Uterus (tissue), 2 donors: Measurements from ENCODE around the gene TUFT1.

ENCODE experiments used
- POLR2A ChIP-seq, 2 donors: fragments of 450-650 bp; IDR thresholded peaks; one replicate each; pipeline ENCODE4 v1.6.1; 2016; ENCODE audit warnings: antibody characterized with exemption in 2 of 2, mild to moderate bottlenecking in 1 of 2, moderate library complexity in 1 of 2
- TF ChIP-seq, protein P1 (sequence below), 4 experiments: fragments of 200-600 bp in 2 of 4; fragments of 450-650 bp in 2 of 4; sonication (generic) in 2 of 4; IDR thresholded peaks; one replicate each; pipeline ENCODE4 v1.5.1; 2016 to 2019; ENCODE audit warnings: antibody characterized with exemption in 4 of 4, mild to moderate bottlenecking in 2 of 4, moderate library complexity in 1 of 4

DNA sequence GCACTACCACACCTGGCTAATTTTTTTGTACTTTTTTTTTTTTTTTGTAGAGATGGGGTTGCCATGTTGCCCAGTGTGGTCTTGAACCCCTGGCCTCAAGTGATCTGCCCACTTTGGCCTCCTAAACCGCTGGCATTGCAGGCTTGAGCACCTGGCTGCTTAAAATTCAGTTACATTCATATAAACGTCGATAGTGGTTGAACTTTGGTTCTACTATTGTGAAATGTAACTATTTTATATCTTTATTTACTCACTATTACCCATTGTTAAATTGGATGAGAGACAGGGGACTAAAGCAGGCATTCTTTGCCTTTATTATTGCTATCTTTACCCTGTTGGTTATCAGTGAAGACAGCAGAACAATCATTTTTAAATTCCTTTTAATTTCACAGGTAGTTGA, 77.9 kb downstream of the TUFT1 start:
- TF ChIP-seq, protein P1, sequence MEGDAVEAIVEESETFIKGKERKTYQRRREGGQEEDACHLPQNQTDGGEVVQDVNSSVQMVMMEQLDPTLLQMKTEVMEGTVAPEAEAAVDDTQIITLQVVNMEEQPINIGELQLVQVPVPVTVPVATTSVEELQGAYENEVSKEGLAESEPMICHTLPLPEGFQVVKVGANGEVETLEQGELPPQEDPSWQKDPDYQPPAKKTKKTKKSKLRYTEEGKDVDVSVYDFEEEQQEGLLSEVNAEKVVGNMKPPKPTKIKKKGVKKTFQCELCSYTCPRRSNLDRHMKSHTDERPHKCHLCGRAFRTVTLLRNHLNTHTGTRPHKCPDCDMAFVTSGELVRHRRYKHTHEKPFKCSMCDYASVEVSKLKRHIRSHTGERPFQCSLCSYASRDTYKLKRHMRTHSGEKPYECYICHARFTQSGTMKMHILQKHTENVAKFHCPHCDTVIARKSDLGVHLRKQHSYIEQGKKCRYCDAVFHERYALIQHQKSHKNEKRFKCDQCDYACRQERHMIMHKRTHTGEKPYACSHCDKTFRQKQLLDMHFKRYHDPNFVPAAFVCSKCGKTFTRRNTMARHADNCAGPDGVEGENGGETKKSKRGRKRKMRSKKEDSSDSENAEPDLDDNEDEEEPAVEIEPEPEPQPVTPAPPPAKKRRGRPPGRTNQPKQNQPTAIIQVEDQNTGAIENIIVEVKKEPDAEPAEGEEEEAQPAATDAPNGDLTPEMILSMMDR (IDR thresholded peaks at IDR 0.05), result no peak
- no peak for TF ChIP-seq POLR2A (IDR thresholded peaks at IDR 0.05)
